SW480 (cell line): ENCODE results near the gene CRNN.
A peak's percentile ranks its signal among the peaks of the same experiment; 100 is the strongest.

Source experiments
- DNase-seq: peaks from one replicate; pipeline ENCODE4 v3.0.0-alpha.2; 2016; ENCODE audit warnings: low spot score

CRNN gene

GRCh38 chr1:152413909-152414308 is at the start of gene CRNN:
TSS of gene CRNN (minus strand) at chr1:152414263. CDS start at chr1:152412233, 2,030 bp downstream.
- no peak for DNase-seq

GRCh38 chr1:152462636-152463035 is 48.6 kb upstream of the CRNN start:
- no peak for DNase-seq

DNA sequence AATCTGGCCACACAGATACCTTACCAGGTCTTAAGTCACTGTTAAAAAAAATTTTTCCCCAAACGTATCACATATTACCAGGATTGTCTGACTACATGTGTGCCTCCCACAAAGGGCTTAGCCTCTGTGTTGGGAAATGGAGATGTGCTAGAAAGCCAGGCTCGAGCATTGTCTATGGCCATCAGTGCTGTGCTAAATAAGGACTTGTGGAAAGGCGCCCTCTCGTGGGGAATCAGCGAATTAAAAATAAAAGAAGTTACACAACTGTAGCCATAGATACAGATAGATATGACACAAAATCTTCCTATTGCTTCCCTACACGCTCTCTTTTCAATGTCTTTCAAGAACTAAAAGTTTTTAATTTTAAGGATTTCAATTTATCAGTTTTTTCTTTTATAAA is 47.5 kb upstream of the CRNN start:
- DNase-seq: peak; percentile 75

DNA sequence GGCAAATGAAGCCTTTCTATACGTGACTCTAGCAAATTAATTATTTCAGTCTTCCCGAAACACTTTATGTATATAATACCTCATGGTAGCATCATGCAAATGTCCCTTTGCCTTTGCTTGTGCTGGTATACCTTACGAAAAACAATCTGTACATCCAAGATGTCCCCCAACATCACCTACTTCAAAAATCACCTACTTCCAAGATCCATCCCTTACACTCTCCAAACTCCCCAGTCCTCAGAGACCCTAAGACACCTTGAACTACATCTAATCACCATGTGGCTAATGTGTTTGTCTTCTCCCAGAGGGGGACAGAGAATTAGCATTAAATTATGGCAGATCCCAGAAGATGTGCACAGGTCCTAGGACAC is 46.5 kb upstream of the CRNN start:
- no peak for DNase-seq

- peak; percentile 77 for DNase-seq
Observed at GRCh38 chr1:152459596-152460528, 45.8 kb upstream of the CRNN start.

DNA sequence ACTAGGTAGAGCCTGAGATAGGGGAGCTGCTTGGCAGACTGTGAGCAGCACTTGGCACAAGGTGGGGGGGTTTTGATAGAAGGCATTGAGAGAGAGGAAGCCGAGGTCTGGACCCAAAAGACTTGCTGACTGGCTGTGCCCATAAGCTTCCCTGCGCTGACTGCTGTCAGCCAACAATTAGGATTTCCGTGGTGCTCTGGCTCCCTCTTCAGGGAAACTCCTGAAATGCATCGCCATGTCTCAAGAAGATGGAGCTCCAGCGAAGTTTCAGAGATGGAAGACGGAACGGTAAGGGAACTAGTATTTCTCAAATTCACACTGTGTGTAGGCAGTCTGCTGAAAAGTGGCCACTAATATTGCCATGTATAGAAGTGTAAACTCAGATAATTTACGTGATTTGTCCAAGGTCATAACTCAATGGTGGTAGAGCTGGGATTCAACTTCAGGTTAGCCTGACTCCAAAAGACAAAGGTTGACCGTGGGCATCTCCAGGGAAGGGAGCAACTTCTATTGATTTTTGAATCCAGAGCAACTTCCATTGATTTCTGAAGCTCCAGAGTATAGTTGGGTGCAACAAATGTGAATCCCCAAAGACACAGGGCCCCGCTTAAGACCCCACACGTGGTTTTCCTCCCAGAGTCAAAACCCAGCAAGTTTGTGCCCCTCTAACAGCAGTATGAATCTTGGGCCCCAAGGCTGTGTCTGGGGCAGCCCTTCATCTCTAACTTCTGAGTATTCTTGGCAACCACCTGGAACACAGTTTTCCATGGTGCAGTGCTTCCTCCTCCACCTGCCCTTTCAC is 44.5 kb upstream of the CRNN start:
- DNase-seq: peak; percentile 77

DNA sequence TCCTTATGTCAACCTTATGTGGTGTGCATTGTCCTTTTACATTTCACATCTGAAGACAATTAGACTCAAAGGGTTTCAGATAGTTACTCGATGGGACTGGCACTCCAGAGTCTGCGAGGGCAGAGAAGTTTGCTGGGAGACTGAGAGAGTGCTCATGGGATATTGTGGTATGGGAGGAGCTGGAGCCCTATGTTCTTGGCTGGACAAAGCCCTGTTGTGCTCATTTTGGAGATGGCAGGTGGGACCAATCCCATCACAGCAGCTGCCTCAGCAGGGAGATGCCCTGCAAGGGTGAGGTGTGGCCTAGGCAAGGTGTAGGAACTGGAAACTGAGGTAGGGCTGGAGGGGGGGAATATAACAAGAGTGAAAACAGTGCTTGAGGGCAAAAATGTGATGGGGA is 43.5 kb upstream of the CRNN start:
- no peak for DNase-seq

DNA sequence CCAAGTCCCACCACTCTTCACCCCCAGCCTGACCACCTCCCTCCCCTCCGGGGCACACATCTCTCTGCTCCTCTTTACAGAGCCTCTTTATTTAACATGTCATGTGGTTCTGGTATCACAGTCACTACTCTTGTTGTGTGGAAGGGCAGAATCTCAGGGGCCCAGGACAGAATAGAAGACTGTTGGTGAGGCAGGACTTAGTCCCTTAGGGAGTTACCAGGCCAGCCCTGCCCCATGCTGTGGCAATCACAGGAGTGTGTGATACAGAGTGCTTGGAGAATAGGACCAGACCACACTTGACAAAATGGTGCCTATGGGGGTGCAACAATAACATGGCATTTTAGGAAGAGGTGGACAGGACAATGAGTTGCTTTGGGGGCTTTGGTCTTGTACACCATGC is 43.0 kb upstream of the CRNN start:
- DNase-seq: no peak

- DNase-seq: no peak
Observed at GRCh38 chr1:152451254-152451653, 37.2 kb upstream of the CRNN start.

DNA sequence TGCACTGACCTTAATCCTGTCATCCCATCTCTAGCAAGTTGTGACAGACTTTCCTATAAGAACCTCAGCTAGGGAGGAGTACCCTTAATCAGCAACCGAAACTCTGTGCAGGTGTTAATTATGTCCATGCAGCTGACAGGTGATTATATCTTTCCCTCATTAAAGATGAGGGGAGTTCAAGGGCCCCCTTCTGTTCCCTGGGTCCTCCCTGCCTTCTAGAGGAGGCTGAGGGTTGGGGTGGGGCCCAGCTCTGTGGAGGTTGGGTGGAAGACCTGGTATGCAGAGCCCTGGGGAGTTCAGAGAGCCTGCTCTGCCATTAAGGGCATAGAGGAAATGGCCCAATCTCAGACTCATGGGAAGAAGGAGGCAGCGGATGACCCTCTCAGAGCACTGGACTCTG is 35.6 kb upstream of the CRNN start:
- no peak for DNase-seq

DNA sequence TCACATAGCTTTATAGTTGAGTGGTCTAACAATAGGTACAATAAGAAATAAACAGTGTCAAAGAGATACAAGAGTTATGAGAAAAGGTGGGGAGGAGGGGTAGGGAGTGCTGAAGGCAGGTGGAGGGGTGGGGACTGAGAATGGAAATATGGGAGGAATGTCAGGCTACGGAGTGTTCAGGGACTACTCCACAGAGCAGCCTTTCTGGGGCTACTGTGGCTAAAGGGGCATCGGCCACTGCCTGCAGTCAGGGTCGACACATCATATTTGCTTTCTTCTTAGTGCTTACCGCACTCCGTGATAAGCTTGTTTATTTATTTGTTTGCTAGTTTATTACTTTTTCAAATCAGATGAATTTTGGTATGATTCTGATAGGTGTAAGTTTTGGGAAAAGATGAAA is 34.4 kb upstream of the CRNN start:
- no peak for DNase-seq

GRCh38 chr1:152448095-152448494 is 34.0 kb upstream of the CRNN start:
- DNase-seq: peak; percentile 79

DNA sequence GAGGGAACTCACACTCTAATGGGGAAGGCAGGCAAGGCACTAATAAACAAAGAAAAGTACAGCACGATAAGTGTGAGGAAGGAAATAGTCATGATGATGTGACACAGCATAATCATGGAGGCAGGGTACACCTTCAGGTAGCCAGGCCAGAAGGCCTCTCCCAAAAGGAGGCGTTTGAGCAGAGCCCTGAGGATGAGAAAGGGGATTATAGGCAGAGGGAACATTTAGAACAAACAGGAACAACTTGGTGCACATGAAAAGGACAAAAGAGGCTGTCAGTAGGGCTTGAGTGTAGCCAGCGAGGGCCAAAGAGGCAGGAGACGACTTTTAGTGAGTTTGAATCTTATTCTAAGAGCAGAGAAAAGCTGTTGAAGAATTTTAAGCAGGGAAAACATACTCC is 33.4 kb upstream of the CRNN start:
- DNase-seq: no peak

DNA sequence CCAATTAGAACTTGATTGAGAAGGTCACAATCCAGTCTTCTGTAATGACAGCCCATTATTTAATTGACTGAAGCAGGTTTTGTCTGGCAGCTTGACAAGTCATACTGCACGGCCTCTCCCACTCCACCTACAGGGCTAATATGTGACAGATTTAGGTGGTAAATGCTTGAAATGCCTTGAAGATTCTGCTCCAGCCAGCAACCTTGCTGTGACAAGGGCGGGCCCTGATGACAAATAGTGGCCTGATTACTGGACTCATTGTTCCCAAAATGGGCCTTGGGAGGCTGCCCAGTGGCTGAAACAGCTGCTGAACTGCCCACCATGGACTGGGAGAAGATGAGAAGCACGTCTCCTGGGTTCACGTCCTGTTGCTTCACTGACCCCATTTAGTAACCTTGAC is 30.0 kb upstream of the CRNN start:
- DNase-seq: peak; percentile 36

- DNase-seq: no peak
Observed at GRCh38 chr1:152442765-152443164, 28.7 kb upstream of the CRNN start.

DNA sequence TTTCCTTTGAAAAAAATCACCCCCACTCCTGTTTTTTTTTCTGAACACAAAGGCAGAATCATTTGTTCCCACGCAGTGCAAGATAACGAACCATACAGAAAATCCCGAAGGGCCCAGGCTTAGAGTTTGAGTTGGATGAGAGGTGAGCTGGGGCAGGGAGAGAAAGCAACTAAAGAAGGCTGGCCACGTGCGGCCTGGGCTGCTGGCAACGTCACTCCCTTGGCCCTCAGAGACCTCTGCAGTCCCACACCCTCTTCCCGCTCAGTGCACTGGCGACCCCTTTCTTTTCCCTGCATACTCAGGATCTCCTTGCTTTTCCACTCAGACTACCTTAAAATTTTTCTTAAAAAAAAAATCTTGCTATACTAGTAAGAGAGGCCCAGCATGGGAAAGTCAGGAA is 28.2 kb upstream of the CRNN start:
- DNase-seq: no peak

- no peak for DNase-seq
Observed at GRCh38 chr1:152441756-152442155, 27.7 kb upstream of the CRNN start.

DNA sequence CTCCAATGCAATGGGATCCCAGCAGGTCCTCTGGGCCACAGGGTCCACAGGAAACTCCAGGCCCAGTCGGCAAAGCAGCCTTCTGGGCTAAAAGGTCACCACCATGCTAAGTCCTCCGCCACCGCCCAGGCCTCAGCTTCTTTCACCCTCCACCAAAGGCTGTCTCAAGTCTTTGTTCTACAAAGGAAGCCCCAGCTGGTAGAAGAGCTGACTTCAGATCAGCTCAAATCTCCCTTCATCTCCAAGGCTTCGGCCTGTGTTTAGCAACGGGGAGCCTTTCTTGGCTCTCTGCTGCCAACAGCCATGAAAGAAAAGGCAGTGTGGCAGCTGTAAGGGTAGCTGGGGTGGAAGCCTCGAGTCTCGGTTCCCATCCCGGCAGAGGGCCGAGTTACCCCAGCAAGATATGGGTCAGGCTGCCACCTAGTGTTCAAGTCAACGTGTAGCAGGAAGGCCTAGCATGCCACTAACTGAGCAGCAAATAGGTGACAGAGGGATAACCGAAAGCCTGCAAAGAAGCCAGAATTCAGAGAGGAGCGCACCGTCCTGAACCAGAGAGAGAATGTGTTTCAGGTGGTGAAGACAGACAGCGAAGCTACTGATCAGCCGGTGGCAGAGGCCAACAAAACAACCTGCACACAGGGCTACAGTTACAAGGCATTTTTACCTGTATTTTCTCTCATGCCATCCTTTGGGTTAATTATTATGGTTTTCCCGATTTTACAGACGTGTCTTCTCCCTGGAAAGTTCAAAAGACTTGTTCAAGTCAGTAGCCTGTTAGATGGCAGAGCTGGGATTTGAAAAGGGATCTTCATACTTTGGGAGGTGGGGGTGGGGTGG is 26.8 kb upstream of the CRNN start:
- DNase-seq: peak; percentile 73

DNA sequence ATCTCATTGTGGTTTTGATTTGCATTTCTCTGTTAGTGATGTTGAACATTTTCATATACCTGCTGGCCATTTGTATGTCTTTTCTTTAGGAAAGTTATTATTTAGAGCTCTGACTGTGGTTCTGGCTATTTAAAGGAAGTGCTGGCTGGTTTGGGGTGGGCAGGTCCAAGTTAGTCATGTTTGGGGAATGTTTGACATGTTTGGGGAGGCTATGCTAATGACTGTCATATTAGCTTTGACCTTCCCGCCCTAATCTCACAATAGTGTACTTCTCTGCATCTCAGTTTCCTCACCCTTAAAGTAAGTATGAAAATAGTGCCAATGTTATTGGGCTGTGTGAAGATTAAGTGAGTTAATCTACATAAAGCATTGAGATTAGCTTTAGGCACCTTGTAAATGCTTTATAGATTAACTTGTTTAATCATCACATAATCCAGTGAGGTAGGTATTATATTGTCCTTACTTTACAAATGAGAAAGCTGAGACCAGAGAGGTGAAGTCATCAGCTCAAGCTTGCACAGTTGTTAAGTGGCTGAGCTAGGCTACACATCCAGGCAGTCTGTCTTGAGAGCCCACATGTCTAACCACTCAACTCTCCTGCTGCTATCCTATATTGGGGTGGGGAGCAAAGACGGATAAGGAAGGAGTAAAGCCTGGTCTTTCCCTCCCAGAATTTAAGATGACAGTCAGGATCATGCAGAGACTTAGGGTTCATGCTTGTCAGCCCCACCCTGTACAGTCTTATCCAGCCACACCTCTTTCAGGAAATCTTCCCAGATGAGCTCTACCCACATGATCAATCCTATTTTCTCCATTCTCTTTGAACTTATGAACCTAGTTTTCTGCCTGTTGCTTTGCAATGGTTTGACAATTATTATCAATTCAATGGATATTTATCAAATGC is 22.8 kb upstream of the CRNN start:
- DNase-seq: peak; percentile 46

DNA sequence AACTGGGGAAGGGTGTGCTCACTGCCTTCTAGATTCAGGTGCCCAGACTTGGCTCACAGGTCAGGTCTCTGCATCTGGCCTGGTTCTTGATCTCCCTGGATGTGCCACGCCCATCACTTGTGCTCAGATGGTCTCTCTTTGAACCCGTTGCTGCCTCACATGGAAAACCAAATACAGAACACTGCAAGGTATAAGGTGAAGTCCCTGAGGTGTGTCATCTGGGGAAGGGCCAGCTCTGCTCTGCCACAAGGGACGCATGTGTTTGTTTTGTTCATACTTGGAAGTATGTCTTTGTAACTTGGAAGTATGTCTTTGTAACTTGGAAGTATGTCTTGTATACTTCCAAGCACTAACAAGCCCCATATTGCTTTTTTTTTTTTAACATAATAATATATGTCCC is 13.4 kb upstream of the CRNN start:
- no peak for DNase-seq

GRCh38 chr1:152426731-152427130 is 12.7 kb upstream of the CRNN start:
- no peak for DNase-seq
